Subcutaneous abdominal adipose tissue (tissue), 5 donors: ENCODE data around the gene SORCS2.

Experiments
- H3K27ac ChIP-seq: one replicate; pipeline ENCODE4 v1.7.0; 2013; ENCODE audit warnings: low read depth, mild to moderate bottlenecking, inconsistent platforms, low read length, moderate library complexity
- H3K27me3 ChIP-seq, 5 donors: one replicate each; pipeline ENCODE4 v1.7.0; 2013; ENCODE audit warnings: low read length in 5 of 5, inconsistent platforms in 1 of 5; ENCODE audit not compliant: control insufficient read depth in 5 of 5, insufficient read depth in 4 of 5
- H3K36me3 ChIP-seq, 5 donors: one replicate each; pipeline ENCODE4 v1.7.0; 2013; ENCODE audit warnings: low read length in 5 of 5; ENCODE audit not compliant: control insufficient read depth in 5 of 5, insufficient read depth in 5 of 5
- H3K4me1 ChIP-seq, 5 donors: one replicate each; pipeline ENCODE4 v1.7.0; 2013; ENCODE audit warnings: low read length in 5 of 5, mild to moderate bottlenecking in 3 of 5, moderate library complexity in 1 of 5; ENCODE audit not compliant: control insufficient read depth in 5 of 5, insufficient read depth in 5 of 5
- H3K4me3 ChIP-seq, 5 donors: one replicate each; pipeline ENCODE4 v1.7.0; 2013; ENCODE audit warnings: low read length in 5 of 5, low read depth in 1 of 5
- H3K9ac ChIP-seq, 5 donors: one replicate each; pipeline ENCODE4 v1.7.0; 2013; ENCODE audit warnings: low read length in 5 of 5, mild to moderate bottlenecking in 4 of 5, moderate library complexity in 3 of 5
- H3K9me3 ChIP-seq, 5 donors: one replicate each; pipeline ENCODE4 v1.7.0; 2013; ENCODE audit warnings: low read length in 5 of 5; ENCODE audit not compliant: control insufficient read depth in 5 of 5
- donor health status: healthy.
- donor health status: healthy.
- donor health status: healthy.
- donor health status: healthy.
- donor health status: healthy.

SORCS2 gene

GRCh38 chr4:7477695-7478094 lies 285.4 kb downstream of the SORCS2 start:
- no peaks in the 10 kb centered on the region for H3K9me3 ChIP-seq
- no peak overlapping the region for H3K9ac ChIP-seq
- H3K4me1 ChIP-seq, result no peaks in the 10 kb centered on the region
- no peaks in the 10 kb centered on the region for H3K36me3 ChIP-seq
- H3K27ac ChIP-seq, result no peak overlapping the region
- H3K27me3 ChIP-seq, result peaks cover 0 to 3% (median 0%) of the 10 kb centered on the region in 5 donors
- no peak overlapping the region for H3K4me3 ChIP-seq

- H3K4me1 ChIP-seq, result no peaks in the 10 kb centered on the region
- H3K4me3 ChIP-seq, result no peak overlapping the region
- peaks cover 0 to 3% (median 0%) of the 10 kb centered on the region in 5 donors for H3K27me3 ChIP-seq
- no peaks in the 10 kb centered on the region for H3K9me3 ChIP-seq
- H3K27ac ChIP-seq, result no peak overlapping the region
- H3K36me3 ChIP-seq, result no peaks in the 10 kb centered on the region
- no peak overlapping the region for H3K9ac ChIP-seq
These were observed 286.3 kb downstream of the SORCS2 start for GRCh38 chr4:7478665-7479064.

- Histone ChIP-seq H3K4me3 (no peak overlapping the region), H3K27ac (no peak overlapping the region), H3K9me3 (no peaks in the 10 kb centered on the region), H3K27me3 (peaks cover 0 to 3% (median 0%) of the 10 kb centered on the region in 5 donors), H3K4me1 (no peaks in the 10 kb centered on the region), H3K36me3 (no peaks in the 10 kb centered on the region), H3K9ac (no peak overlapping the region)
These were observed 288.1 kb downstream of the SORCS2 start for GRCh38 chr4:7480423-7480822.

- H3K27ac ChIP-seq, result no peak overlapping the region
- H3K4me1 ChIP-seq, result no peaks in the 10 kb centered on the region
These were observed 288.9 kb downstream of the SORCS2 start for GRCh38 chr4:7481227-7481626.

GRCh38 chr4:7485096-7485495 lies 292.8 kb downstream of the SORCS2 start:
- Histone ChIP-seq H3K27ac (no peak overlapping the region), H3K9me3 (no peaks in the 10 kb centered on the region), H3K4me3 (no peak overlapping the region), H3K4me1 (no peaks in the 10 kb centered on the region), H3K27me3 (peaks cover 0 to 23% (median 6%) of the 10 kb centered on the region in 5 donors), H3K36me3 (no peaks in the 10 kb centered on the region), H3K9ac (no peak overlapping the region)

More at GRCh38 chr4:7481227-7481626, 288.9 kb downstream of the SORCS2 start:
- Histone ChIP-seq H3K27me3 (peaks cover 0 to 11% (median 0%) of the 10 kb centered on the region in 5 donors), H3K4me3 (no peak overlapping the region), H3K36me3 (no peaks in the 10 kb centered on the region), H3K9me3 (no peaks in the 10 kb centered on the region), H3K9ac (no peak overlapping the region)

- Histone ChIP-seq H3K36me3 (no peaks in the 10 kb centered on the region), H3K9me3 (peaks cover 0 to 5% (median 0%) of the 10 kb centered on the region in 5 donors), H3K27me3 (peaks cover 0 to 29% (median 6%) of the 10 kb centered on the region in 5 donors), H3K4me1 (no peaks in the 10 kb centered on the region), H3K27ac (no peak overlapping the region), H3K9ac (no peak overlapping the region), H3K4me3 (no peak overlapping the region)
These were observed 293.8 kb downstream of the SORCS2 start for GRCh38 chr4:7486101-7486500.

GRCh38 chr4:7487502-7487901 lies 295.2 kb downstream of the SORCS2 start:
- no peak overlapping the region for H3K4me3 ChIP-seq
- H3K27ac ChIP-seq, result no peak overlapping the region
- peaks cover 0 to 11% (median 8%) of the 10 kb centered on the region in 5 donors for H3K9me3 ChIP-seq
- peaks cover 0 to 29% (median 6%) of the 10 kb centered on the region in 5 donors for H3K27me3 ChIP-seq
- no peaks in the 10 kb centered on the region for H3K4me1 ChIP-seq
- H3K36me3 ChIP-seq, result no peaks in the 10 kb centered on the region
- no peak overlapping the region for H3K9ac ChIP-seq

- Histone ChIP-seq H3K9ac (no peak overlapping the region), H3K36me3 (no peaks in the 10 kb centered on the region), H3K4me3 (no peak overlapping the region), H3K9me3 (peaks cover 3 to 17% (median 8%) of the 10 kb centered on the region in 5 donors), H3K4me1 (no peaks in the 10 kb centered on the region), H3K27ac (no peak overlapping the region), H3K27me3 (peaks cover 0 to 29% (median 6%) of the 10 kb centered on the region in 5 donors)
These were observed 295.8 kb downstream of the SORCS2 start for GRCh38 chr4:7487998-7488671.

- peaks cover 3 to 25% (median 19%) of the 10 kb centered on the region in 5 donors for H3K9me3 ChIP-seq
- no peaks in the 10 kb centered on the region for H3K36me3 ChIP-seq
- peaks cover 0 to 17% (median 6%) of the 10 kb centered on the region in 5 donors for H3K27me3 ChIP-seq
- no peak overlapping the region for H3K27ac ChIP-seq
- no peak overlapping the region for H3K9ac ChIP-seq
- H3K4me1 ChIP-seq, result no peaks in the 10 kb centered on the region
- H3K4me3 ChIP-seq, result no peak overlapping the region
These were observed 299.6 kb downstream of the SORCS2 start for GRCh38 chr4:7491915-7492314.

- H3K4me3 ChIP-seq, result no peak overlapping the region
- no peaks in the 10 kb centered on the region for H3K4me1 ChIP-seq
- peaks cover 3 to 14% (median 5%) of the 10 kb centered on the region in 5 donors for H3K27me3 ChIP-seq
- peaks cover 0 to 9% (median 5%) of the 10 kb centered on the region in 5 donors for H3K9me3 ChIP-seq
- H3K9ac ChIP-seq, result no peak overlapping the region
- H3K27ac ChIP-seq, result no peak overlapping the region
- H3K36me3 ChIP-seq, result no peaks in the 10 kb centered on the region
These were observed 306.3 kb downstream of the SORCS2 start for GRCh38 chr4:7498446-7499200.
